ENCODE measurements around the gene ADH4. TPM values are rescaled to one million over a fixed set of nuclear protein-coding genes. Genes with fewer than 3 reads are reported as not detected.

ADH4 gene
- total and polyA plus RNA-seq, 9 of the 15 experiments (the other 6 are each of a cell fraction or from before 2014, with no cell fraction given) = not detected

DNA sequence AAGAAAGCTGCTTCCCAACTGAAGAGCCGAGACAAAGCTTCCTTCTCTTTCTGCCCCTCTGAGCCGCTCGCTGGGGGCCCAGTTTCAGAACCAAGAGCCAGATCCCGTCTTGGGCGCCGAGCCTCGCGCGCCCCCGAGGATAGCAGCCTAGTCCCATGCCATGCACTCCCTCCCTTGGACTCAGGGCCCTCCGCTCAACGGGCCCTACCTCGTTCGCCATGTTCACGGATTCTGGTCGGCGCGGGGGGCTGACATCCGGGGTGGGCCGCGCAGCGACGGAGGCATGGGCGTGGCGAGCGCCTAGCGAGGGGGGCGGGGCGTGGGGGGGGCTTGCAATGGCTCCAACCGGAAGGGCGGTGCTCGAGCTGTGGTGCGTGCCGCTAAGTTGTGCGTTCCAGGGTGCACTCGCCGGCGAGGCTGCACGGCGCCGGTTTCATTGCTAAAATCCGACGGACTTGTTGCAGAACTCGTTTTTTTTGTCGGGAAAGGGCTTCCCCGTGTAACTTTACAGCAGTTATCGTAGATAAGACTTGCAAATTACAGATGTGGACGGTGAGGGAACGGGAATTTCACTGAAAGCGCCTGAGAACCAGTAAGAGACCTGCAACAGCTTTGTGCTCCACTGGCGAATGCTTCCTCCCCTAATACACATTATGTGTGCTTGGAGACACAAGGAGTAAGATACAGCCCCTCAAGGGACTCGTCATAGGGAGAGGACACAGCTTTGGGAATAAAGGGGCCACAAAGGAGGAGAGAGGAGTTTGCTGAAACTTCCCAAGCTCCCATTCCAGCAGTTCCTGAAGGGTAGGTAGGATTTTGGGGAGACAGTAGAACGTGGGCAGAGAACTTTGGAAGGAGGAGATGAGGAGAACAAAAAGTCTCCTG is 55.4 kb downstream of the ADH4 start, which contains the start of gene ADH5 (continued):
- TF ChIP-seq ATF7 (IDR thresholded peaks at IDR 0.05) (0 out of 2 replicates have a peak, but pooled peaks have one; percentile 37), FOXA3 (CRISPR knock-in tag; conservative IDR thresholded peaks at IDR 0.05 in 1 of 2, IDR thresholded peaks at IDR 0.05 in 1 of 2) (0 out of 4 replicates have a peak, but pooled peaks of 1 of the 2 experiments have one; percentile 7), SIN3A (IDR thresholded peaks at IDR 0.05; ENCODE audit: borderline replicate concordance in 2 of 2, control insufficient read depth in 1 of 2, low read depth in 2 of 2, low read length in 2 of 2) (peak in 1 of 2 experiments; percentile 52; a peak in 1 of 4 replicates), ZNF41 (CRISPR knock-in tag; conservative IDR thresholded peaks at IDR 0.05) (no peak), HMBOX1 (IDR thresholded peaks at IDR 0.05) (no peak), PHB2 (IDR thresholded peaks at IDR 0.05; ENCODE audit: low read depth) (no peak), CBX1 (IDR thresholded peaks at IDR 0.05; ENCODE audit: low read depth) (peak; percentile 50; the same call in 1 of the 2 replicates), CHAMP1 (IDR thresholded peaks at IDR 0.05) (peak; percentile 40; the same call in 1 of the 2 replicates), ZNF445 (CRISPR knock-in tag; IDR thresholded peaks at IDR 0.05; ENCODE audit: low read depth) (no peak), SIN3B (IDR thresholded peaks at IDR 0.05; ENCODE audit: low read depth) (0 out of 2 replicates have a peak, but pooled peaks have one; percentile 18), NCOA1 (IDR thresholded peaks at IDR 0.05; ENCODE audit: low read depth) (no peak), ZNF311 (CRISPR knock-in tag; IDR thresholded peaks at IDR 0.05) (no peak), ZBTB11 (CRISPR knock-in tag; IDR thresholded peaks at IDR 0.05) (peak; percentile 12 to 89 (median 66); a peak in 3 of 6 replicates), CREB3L1 (IDR thresholded peaks at IDR 0.05; ENCODE audit: borderline replicate concordance, low read depth) (no peak), PRMT5 (CRISPR knock-in tag; IDR thresholded peaks at IDR 0.05) (no peak), SNIP1 (IDR thresholded peaks at IDR 0.05; ENCODE audit: low read depth) (no peak)

All from K562 (cell line).